CD4-positive, alpha-beta memory T cell (primary cell): Measurements from ENCODE around the gene MET. TPM values are rescaled to one million over a fixed set of nuclear protein-coding genes. Genes with fewer than 3 reads are reported as not detected.
"Not testable (repeated sequence)": the region's sequence is repeated elsewhere in the genome, so short reads cannot be mapped to it uniquely, and the experiment has no call there.

Source experiments
- CTCF ChIA-PET: fragments of 350-600 bp; sonication (Branson Sonifier 250); formaldehyde crosslinking; loops from one replicate; lab custom pipeline; 2021; ENCODE audit warnings: inconsistent platforms; ENCODE audit not compliant: partially characterized antibody; lab: Charles Lee
- POLR2A ChIA-PET: fragments of 350-600 bp; sonication (Branson Sonifier 250); formaldehyde crosslinking; loops from one replicate; lab custom pipeline; 2021; ENCODE audit not compliant: partially characterized antibody; lab: Charles Lee
- DNase-seq, 5 donors: peaks; one replicate each; pipeline versions ENCODE4 v3.0.0 to v3.0.0-alpha.2; 2020 to 2022; ENCODE audit warnings: mixed read lengths in 1 of 5
- H3K27ac ChIP-seq: one replicate; pipeline ENCODE4 v1.7.0; 2013; ENCODE audit warnings: low read depth, low read length
- H3K27me3 ChIP-seq: 2 replicates; pipeline ENCODE4 v1.7.0; 2013; ENCODE audit warnings: mild to moderate bottlenecking, low read length, moderate library complexity; ENCODE audit not compliant: insufficient read depth
- H3K36me3 ChIP-seq: 2 replicates; pipeline ENCODE4 v1.7.0; 2013; ENCODE audit warnings: mild to moderate bottlenecking, low read length, moderate library complexity; ENCODE audit not compliant: insufficient read depth
- H3K4me1 ChIP-seq: 2 replicates; pipeline ENCODE4 v1.7.0; 2013; ENCODE audit warnings: mild to moderate bottlenecking, low read length, moderate library complexity; ENCODE audit not compliant: insufficient read depth
- H3K4me3 ChIP-seq, 2 donors: one replicate each; pipeline ENCODE4 v1.7.0; 2013; ENCODE audit warnings: low read length in 2 of 2, mild to moderate bottlenecking in 1 of 2
- H3K9me3 ChIP-seq, 2 donors: one replicate each; pipeline ENCODE4 v1.7.0; 2013; ENCODE audit warnings: low read length in 2 of 2, control low read depth in 1 of 2; ENCODE audit not compliant: control insufficient read depth in 1 of 2
- H3K27ac Mint-ChIP-seq, 7 donors: one replicate each; pipeline ENCODE4 v1.8.0; 2020 to 2021; ENCODE audit warnings: mixed read lengths in 7 of 7, mild to moderate bottlenecking in 6 of 7, inconsistent platforms in 3 of 7, moderate library complexity in 3 of 7
- H3K27me3 Mint-ChIP-seq, 2 donors: one replicate each; pipeline ENCODE4 v1.8.0; 2020 to 2021; ENCODE audit warnings: mixed read lengths in 2 of 2
- H3K36me3 Mint-ChIP-seq, 2 donors: one replicate each; pipeline ENCODE4 v1.8.0; 2020 to 2021; ENCODE audit warnings: mixed read lengths in 2 of 2, inconsistent platforms in 1 of 2, mild to moderate bottlenecking in 1 of 2
- H3K4me1 Mint-ChIP-seq, 4 donors: one replicate each; pipeline ENCODE4 v1.8.0; 2020 to 2021; ENCODE audit warnings: mixed read lengths in 4 of 4, mild to moderate bottlenecking in 1 of 4
- H3K4me3 Mint-ChIP-seq, 8 donors: one replicate each; pipeline ENCODE4 v1.8.0; 2020 to 2021; ENCODE audit warnings: mixed read lengths in 8 of 8, mild to moderate bottlenecking in 7 of 8, moderate library complexity in 6 of 8, inconsistent platforms in 3 of 8
- H3K9me3 Mint-ChIP-seq, 8 donors: one replicate each; pipeline ENCODE4 v1.8.0; 2020 to 2021; ENCODE audit warnings: mixed read lengths in 8 of 8, mild to moderate bottlenecking in 5 of 8, inconsistent platforms in 3 of 8, moderate library complexity in 1 of 8
- intact Hi-C: fragments of 100-400 bp; cut with micrococcal nuclease; formaldehyde crosslinking; loops from one replicate; pipeline ENCODE4 v1.15.1; 2023
- polyA plus RNA-seq, 2 donors: library from polyadenylated mRNA; unstranded; fragments of 300-500 nt; fragmentation: Illumina TruSeq; gene quantifications; one replicate each; pipeline ENCODE4 v1.2.3, GENCODE V29; 2021
- total RNA-seq, 2 experiments: library from RNA; stranded (reverse); gene quantifications; one replicate each; pipeline ENCODE4 v1.2.3, GENCODE V29; 2021

The MET gene
- total and polyA plus RNA-seq, 4 experiments from 2014 or later, result 0.23 to 0.47 TPM; not detected in 2

- no peak overlapping the region for H3K27ac Mint-ChIP-seq
- intact Hi-C loops, result no loop called here
- H3K36me3 ChIP-seq, result no peaks in the 10 kb centered on the region
- H3K4me1 Mint-ChIP-seq, result no peaks in the 10 kb centered on the region
- no peaks in the 10 kb centered on the region for H3K27me3 Mint-ChIP-seq
- ChIA-PET POLR2A (no interaction called here), CTCF (interaction anchor here (0.8 to 1.6 kb wide), 6 partner anchors 24 to 638 kb away, joined by 3 to 4 read pairs (median 3); no protein-coding TSS in a partner anchor)
- no peaks in the 10 kb centered on the region for H3K9me3 Mint-ChIP-seq
- DNase-seq, result no peak
- no peaks in the 10 kb centered on the region for H3K36me3 Mint-ChIP-seq
- H3K4me1 ChIP-seq, result no peaks in the 10 kb centered on the region
- H3K4me3 ChIP-seq, result no peak overlapping the region
- H3K27ac ChIP-seq, result no peak overlapping the region
- no peak overlapping the region for H3K4me3 Mint-ChIP-seq
- no peaks in the 10 kb centered on the region for H3K27me3 ChIP-seq
- H3K9me3 ChIP-seq, result no peaks in the 10 kb centered on the region
These were observed 138.5 kb downstream of the MET start for GRCh38 chr7:116810267-116811116.

DNA sequence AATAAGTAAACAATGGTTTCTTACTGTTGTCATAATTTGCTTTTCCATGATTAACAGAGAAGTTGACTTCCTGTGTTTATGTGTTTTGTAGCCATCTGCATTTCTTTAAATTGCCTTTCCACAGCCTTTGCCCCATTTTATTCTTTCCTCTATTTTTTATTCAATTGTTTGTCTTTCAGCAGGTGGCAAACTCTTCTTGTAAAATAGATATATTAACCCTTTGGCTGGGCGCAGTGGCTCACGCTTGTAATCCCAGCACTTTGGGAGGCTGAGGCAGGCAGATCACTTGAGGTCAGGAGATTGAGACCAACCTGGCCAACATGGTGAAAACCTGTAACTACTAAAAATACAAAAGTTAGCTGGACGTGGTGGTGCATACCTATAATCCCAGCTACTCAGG is 139.8 kb downstream of the MET start:
- Mint-ChIP-seq H3K4me1 (no peaks in the 10 kb centered on the region), H3K27me3 (no peaks in the 10 kb centered on the region), H3K4me3 (no peak overlapping the region), H3K9me3 (no peaks in the 10 kb centered on the region), H3K36me3 (no peaks in the 10 kb centered on the region), H3K27ac (no peak overlapping the region)
- ChIA-PET POLR2A (no interaction called here), CTCF (interaction anchor here (0.6 to 1.6 kb wide), 4 partner anchors 22 to 1474 kb away, joined by 3 to 4 read pairs (median 3); no protein-coding TSS in a partner anchor)
- H3K27ac ChIP-seq, result no peak overlapping the region
- no peaks in the 10 kb centered on the region for H3K9me3 ChIP-seq
- DNase-seq, result no peak
- no peaks in the 10 kb centered on the region for H3K27me3 ChIP-seq
- no peaks in the 10 kb centered on the region for H3K4me1 ChIP-seq
- intact Hi-C loops, result no loop called here
- no peak overlapping the region for H3K4me3 ChIP-seq
- H3K36me3 ChIP-seq, result no peaks in the 10 kb centered on the region

- Histone ChIP-seq H3K4me3 (no peak overlapping the region), H3K4me1 (no peaks in the 10 kb centered on the region), H3K36me3 (no peaks in the 10 kb centered on the region), H3K27ac (no peak overlapping the region), H3K27me3 (no peaks in the 10 kb centered on the region), H3K9me3 (no peaks in the 10 kb centered on the region)
- no peaks in the 10 kb centered on the region for H3K36me3 Mint-ChIP-seq
- intact Hi-C loops, result no loop called here
- ChIA-PET CTCF (interaction anchor here (0.8 kb wide), 1 partner anchor 13 kb away, joined by 3 read pairs; no protein-coding TSS in a partner anchor), POLR2A (no interaction called here)
- H3K4me3 Mint-ChIP-seq, result no peak overlapping the region
- H3K27ac Mint-ChIP-seq, result no peak overlapping the region
- no peak for DNase-seq
- H3K9me3 Mint-ChIP-seq, result peaks cover 0 to 2% (median 0%) of the 10 kb centered on the region in 8 donors
- no peaks in the 10 kb centered on the region for H3K4me1 Mint-ChIP-seq
- H3K27me3 Mint-ChIP-seq, result peaks cover 3 to 4% of the 10 kb centered on the region in 2 donors
These were observed 140.9 kb downstream of the MET start for GRCh38 chr7:116812860-116813259.

GRCh38 chr7:116813371-116813770 is 141.4 kb downstream of the MET start:
- H3K4me3 ChIP-seq, H3K27ac ChIP-seq, H3K27ac Mint-ChIP-seq, H3K27me3 ChIP-seq, H3K4me1 ChIP-seq, H3K4me3 Mint-ChIP-seq, H3K36me3 ChIP-seq, H3K27me3 Mint-ChIP-seq, H3K9me3 Mint-ChIP-seq, H3K9me3 ChIP-seq, H3K36me3 Mint-ChIP-seq, intact Hi-C loops, POLR2A ChIA-PET, DNase-seq, H3K4me1 Mint-ChIP-seq: not testable (repeated sequence)
- CTCF ChIA-PET, result interaction anchor here (0.8 to 1.2 kb wide), 2 partner anchors 12 to 641 kb away, joined by 3 read pairs; no protein-coding TSS in a partner anchor

DNA sequence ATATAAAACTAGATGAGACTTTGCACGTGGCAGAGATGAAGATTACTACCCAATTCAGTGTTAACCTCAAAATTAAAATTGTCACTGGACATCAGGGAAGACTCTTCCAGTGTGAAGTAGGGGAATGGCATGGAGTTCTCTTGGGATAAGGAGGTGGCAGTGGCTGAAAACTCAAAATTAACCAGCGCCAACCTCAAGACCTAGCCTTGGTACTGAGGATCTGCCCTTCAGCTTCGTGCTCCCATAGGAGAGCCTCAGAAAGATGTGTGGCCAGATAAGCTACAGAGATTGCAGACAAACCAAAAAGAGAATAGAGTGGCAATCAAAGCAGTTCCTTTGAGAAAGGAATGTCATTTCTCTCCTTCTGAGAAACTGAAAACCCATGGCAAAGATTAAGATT is 143.0 kb downstream of the MET start:
- Histone ChIP-seq H3K4me1 (no peaks in the 10 kb centered on the region), H3K27ac (no peak overlapping the region), H3K36me3 (no peaks in the 10 kb centered on the region), H3K9me3 (no peaks in the 10 kb centered on the region), H3K4me3 (no peak overlapping the region), H3K27me3 (no peaks in the 10 kb centered on the region)
- no peaks in the 10 kb centered on the region for H3K4me1 Mint-ChIP-seq
- H3K36me3 Mint-ChIP-seq, result no peaks in the 10 kb centered on the region
- POLR2A ChIA-PET, result no interaction called here
- intact Hi-C loops, result no loop called here
- no peak overlapping the region for H3K4me3 Mint-ChIP-seq
- peaks cover 0 to 2% (median 0%) of the 10 kb centered on the region in 8 donors for H3K9me3 Mint-ChIP-seq
- H3K27ac Mint-ChIP-seq, result no peak overlapping the region
- no peak for DNase-seq
- CTCF ChIA-PET, result no interaction called here
- peaks cover 7 to 9% of the 10 kb centered on the region in 2 donors for H3K27me3 Mint-ChIP-seq

GRCh38 chr7:116820149-116820548 is 148.2 kb downstream of the MET start:
- Mint-ChIP-seq H3K4me1 (no peaks in the 10 kb centered on the region), H3K27ac (no peak overlapping the region), H3K9me3 (peaks cover 0 to 4% (median under 1%) of the 10 kb centered on the region in 8 donors), H3K27me3 (peaks cover 13 to 15% of the 10 kb centered on the region in 2 donors), H3K4me3 (no peak overlapping the region), H3K36me3 (no peaks in the 10 kb centered on the region)
- no peak for DNase-seq
- H3K27me3 ChIP-seq, result no peaks in the 10 kb centered on the region
- H3K27ac ChIP-seq, result no peak overlapping the region
- ChIA-PET CTCF (interaction anchor here (0.6 kb wide), 1 partner anchor 12 kb away, joined by 3 read pairs; no protein-coding TSS in a partner anchor), POLR2A (no interaction called here)
- no peaks in the 10 kb centered on the region for H3K4me1 ChIP-seq
- intact Hi-C loops, result no loop called here
- no peaks in the 10 kb centered on the region for H3K9me3 ChIP-seq
- no peaks in the 10 kb centered on the region for H3K36me3 ChIP-seq
- no peak overlapping the region for H3K4me3 ChIP-seq

- H3K9me3 Mint-ChIP-seq, H3K36me3 Mint-ChIP-seq, H3K36me3 ChIP-seq, H3K4me3 ChIP-seq, H3K27ac Mint-ChIP-seq, H3K4me1 Mint-ChIP-seq, H3K4me3 Mint-ChIP-seq, H3K9me3 ChIP-seq, DNase-seq, intact Hi-C loops, H3K27ac ChIP-seq, H3K27me3 ChIP-seq, CTCF ChIA-PET, POLR2A ChIA-PET, H3K4me1 ChIP-seq: not testable (repeated sequence)
- H3K27me3 Mint-ChIP-seq, result peaks cover 14 to 15% of the 10 kb centered on the region in 2 donors
These were observed 149.7 kb downstream of the MET start for GRCh38 chr7:116821647-116822046.
